IMR-90 (cell line): ENCODE data around the gene MEN1.

Source experiments
- RAD21 ChIP-seq: IDR thresholded peaks from 2 replicates; pipeline ENCODE4 v1.6.1; 2012; ENCODE audit warnings: low read length, improper control_type of control experiment
- SMC3 ChIP-seq: fragments of 150-350 bp; IDR thresholded peaks from 2 replicates; pipeline ENCODE4 v1.6.1; 2016; ENCODE audit warnings: low read depth, mild to moderate bottlenecking, antibody characterized with exemption, low read length, moderate library complexity
- TF ChIP-seq, protein P1 (sequence below): conservative IDR thresholded peaks from 2 replicates; pipeline ENCODE4 v1.5.1; 2012; ENCODE audit warnings: mild to moderate bottlenecking, low read depth, low read length, improper control_type of control experiment
- TF ChIP-seq, protein P2 (sequence below): fragments of 150-350 bp; IDR thresholded peaks from 2 replicates; pipeline ENCODE4 v1.6.1; 2016; ENCODE audit warnings: low read depth, mild to moderate bottlenecking, low read length, moderate library complexity, borderline replicate concordance
- TF ChIP-seq, protein P3 (sequence below): fragments of 150-350 bp; IDR thresholded peaks from 2 replicates; pipeline ENCODE4 v1.6.1; 2017; ENCODE audit warnings: mild to moderate bottlenecking, antibody characterized with exemption, low read length, low read depth

GRCh38 chr11:64814712-64815187 lies 4.4 kb upstream of the MEN1 start:
- TF ChIP-seq, protein P1, sequence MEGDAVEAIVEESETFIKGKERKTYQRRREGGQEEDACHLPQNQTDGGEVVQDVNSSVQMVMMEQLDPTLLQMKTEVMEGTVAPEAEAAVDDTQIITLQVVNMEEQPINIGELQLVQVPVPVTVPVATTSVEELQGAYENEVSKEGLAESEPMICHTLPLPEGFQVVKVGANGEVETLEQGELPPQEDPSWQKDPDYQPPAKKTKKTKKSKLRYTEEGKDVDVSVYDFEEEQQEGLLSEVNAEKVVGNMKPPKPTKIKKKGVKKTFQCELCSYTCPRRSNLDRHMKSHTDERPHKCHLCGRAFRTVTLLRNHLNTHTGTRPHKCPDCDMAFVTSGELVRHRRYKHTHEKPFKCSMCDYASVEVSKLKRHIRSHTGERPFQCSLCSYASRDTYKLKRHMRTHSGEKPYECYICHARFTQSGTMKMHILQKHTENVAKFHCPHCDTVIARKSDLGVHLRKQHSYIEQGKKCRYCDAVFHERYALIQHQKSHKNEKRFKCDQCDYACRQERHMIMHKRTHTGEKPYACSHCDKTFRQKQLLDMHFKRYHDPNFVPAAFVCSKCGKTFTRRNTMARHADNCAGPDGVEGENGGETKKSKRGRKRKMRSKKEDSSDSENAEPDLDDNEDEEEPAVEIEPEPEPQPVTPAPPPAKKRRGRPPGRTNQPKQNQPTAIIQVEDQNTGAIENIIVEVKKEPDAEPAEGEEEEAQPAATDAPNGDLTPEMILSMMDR = no peak
- TF ChIP-seq, protein P2, sequence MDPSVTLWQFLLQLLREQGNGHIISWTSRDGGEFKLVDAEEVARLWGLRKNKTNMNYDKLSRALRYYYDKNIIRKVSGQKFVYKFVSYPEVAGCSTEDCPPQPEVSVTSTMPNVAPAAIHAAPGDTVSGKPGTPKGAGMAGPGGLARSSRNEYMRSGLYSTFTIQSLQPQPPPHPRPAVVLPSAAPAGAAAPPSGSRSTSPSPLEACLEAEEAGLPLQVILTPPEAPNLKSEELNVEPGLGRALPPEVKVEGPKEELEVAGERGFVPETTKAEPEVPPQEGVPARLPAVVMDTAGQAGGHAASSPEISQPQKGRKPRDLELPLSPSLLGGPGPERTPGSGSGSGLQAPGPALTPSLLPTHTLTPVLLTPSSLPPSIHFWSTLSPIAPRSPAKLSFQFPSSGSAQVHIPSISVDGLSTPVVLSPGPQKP = no peak
- TF ChIP-seq RAD21 (no peak), SMC3 (no peak)
- TF ChIP-seq, protein P3, sequence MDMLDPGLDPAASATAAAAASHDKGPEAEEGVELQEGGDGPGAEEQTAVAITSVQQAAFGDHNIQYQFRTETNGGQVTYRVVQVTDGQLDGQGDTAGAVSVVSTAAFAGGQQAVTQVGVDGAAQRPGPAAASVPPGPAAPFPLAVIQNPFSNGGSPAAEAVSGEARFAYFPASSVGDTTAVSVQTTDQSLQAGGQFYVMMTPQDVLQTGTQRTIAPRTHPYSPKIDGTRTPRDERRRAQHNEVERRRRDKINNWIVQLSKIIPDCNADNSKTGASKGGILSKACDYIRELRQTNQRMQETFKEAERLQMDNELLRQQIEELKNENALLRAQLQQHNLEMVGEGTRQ = no peak
